ENCODE measurements around the gene IGFL2.
"Not testable (repeated sequence)": the region's sequence is repeated elsewhere in the genome, so short reads cannot be mapped to it uniquely, and the experiment has no call there.

The IGFL2 gene

DNA sequence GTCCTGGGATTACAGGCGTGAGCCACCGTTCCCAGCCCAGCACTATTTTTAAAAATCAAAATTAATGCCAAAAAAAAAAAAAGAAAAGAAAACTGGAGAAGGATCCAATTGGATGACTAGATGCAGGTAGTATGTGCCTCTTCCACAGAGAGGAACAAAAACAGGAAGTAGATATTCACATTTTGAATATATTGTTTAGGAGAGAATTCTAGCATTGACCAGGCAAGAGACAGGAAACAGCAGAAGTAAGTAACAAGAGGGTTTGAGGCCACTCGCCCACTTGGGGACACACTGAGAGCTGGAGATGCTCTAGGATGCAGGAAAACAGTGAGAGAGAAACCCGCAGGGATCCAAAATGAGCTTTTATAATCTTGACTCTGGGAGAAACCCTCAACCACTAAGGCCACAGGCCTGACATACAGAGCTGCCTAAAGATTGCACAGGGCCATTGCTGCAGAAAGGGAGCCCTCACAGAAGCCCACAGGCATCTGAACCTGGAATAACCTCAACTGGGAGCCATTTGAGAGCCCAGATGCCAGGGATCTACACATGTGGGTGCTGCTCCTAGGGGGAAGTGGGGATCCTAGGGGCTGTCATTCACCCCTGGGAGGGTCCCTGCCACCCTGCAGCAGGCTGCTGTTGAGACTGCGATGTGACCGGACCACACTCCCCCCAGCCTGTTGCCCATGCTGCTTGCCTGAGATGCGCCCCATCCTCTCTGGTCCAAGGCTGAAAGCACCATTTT, 28.2 kb downstream of the IGFL2 start:
- intact Hi-C loops (cut with DNase I; ENCODE audit: low total_unique reads) = no loop called here
- Histone ChIP-seq H3K36me3 (no peaks in the 10 kb centered on the region), H3K4me3 (no peak overlapping the region), H3K4me1 (no peaks in the 10 kb centered on the region), H3K9me3 (no peaks in the 10 kb centered on the region), H3K27ac (no peak overlapping the region), H3K27me3 (peaks cover 0 to 13% of the 10 kb centered on the region in 2 donors)
- DNase-seq = peak in 1 of 2 donors; percentile 46
- TF ChIP-seq, protein P1, sequence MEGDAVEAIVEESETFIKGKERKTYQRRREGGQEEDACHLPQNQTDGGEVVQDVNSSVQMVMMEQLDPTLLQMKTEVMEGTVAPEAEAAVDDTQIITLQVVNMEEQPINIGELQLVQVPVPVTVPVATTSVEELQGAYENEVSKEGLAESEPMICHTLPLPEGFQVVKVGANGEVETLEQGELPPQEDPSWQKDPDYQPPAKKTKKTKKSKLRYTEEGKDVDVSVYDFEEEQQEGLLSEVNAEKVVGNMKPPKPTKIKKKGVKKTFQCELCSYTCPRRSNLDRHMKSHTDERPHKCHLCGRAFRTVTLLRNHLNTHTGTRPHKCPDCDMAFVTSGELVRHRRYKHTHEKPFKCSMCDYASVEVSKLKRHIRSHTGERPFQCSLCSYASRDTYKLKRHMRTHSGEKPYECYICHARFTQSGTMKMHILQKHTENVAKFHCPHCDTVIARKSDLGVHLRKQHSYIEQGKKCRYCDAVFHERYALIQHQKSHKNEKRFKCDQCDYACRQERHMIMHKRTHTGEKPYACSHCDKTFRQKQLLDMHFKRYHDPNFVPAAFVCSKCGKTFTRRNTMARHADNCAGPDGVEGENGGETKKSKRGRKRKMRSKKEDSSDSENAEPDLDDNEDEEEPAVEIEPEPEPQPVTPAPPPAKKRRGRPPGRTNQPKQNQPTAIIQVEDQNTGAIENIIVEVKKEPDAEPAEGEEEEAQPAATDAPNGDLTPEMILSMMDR (IDR thresholded peaks at IDR 0.05) = no peak

DNA sequence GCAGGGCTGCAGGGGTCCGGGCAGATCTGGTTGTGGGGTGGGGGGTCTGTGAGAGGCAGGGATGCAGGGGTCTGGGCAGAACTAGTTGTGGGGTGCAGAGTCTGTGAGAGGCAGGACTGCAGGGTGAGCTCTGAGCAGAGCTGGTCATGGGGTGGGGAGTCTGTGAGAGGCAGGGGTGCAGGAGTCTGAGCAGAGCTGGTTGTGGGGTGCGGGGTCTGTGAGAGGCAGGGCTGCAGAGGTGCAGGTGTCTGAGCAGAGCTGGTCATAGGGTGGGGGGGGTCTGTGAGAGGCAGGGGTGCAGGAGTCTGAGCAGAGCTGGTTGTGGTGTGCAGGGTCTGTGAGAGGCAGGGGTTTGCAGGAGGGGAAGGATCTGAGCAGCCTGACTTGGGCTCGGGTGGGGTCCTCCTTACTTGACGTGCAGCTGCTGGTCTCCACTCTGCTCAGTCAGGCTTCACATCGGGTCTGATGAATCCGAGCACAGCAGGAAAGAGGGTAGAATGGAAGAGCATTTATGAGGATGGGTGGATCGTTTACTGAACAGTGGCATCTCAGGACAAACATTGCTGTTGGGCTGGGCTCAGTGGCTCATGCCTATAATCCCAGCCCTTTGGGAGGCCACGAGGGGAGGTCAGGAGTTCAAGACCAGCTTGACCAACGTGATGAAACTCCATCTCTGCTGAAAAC, 31.2 kb downstream of the IGFL2 start:
- Histone ChIP-seq H3K36me3 (no peaks in the 10 kb centered on the region), H3K27me3 (peaks cover 0 to 9% of the 10 kb centered on the region in 2 donors), H3K27ac (no peak overlapping the region), H3K4me3 (no peak overlapping the region), H3K4me1 (no peaks in the 10 kb centered on the region), H3K9me3 (no peaks in the 10 kb centered on the region)
- peak in 1 of 2 donors; percentile 20 for DNase-seq
- intact Hi-C loops (cut with DNase I; ENCODE audit: low total_unique reads) = no loop called here
- TF ChIP-seq, protein P1 (IDR thresholded peaks at IDR 0.05) = no peak

DNA sequence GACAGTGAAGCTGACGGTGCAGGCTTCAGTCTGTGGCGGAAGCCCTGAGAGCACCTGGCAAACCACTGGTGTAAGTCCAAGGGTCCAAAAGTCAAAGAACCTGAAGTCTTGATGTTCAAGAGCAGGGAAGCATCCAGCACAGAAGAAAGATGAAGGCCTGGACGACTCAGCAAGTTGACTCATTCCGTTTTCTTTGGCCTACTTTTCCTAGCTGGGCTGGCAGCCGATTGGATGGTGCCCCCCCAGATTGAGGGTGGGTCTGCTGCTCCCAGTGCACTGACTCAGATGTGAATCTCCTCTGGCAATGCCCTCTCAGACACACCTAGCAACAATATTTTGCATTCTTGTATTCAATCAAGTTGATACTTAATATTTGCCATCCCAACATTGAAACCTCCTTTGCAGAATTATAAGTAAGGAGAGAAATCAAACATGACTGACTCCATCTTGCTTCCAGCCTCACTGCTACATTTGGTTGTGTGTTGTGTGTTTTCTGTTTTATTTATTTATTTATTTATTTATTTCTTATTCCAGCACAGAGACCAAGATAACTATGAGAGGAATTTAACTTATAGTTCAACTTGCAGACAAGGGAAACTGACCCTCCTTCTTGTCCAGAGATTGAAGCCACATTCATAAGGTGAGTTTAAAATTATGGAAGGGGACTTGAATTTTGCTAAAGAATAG, 32.8 kb downstream of the IGFL2 start:
- no peaks in the 10 kb centered on the region for H3K9me3 ChIP-seq
- intact Hi-C loops (cut with DNase I; ENCODE audit: low total_unique reads) = no loop called here

DNA sequence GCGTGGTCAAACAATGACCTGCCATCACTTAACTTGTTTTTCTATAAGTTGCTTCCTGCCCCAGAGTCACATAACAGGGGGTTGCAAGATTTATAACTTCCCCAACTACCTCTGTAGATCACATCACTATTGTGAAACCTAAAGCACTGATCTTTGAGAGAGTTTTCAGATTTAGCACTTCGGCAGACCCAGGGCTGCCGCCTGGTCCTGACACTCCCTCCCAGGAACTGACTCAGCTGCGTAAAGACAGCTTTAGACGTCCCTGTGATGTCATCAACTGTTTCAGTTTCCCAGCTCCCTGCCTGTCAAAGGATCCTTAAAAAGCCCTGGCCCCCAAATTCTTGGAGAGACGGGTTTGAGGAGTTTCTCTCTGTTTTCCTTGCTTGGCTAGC, 33.3 kb downstream of the IGFL2 start:
- Histone ChIP-seq H3K27ac (no peak overlapping the region), H3K4me1 (no peaks in the 10 kb centered on the region), H3K27me3 (peaks cover 0 to 12% of the 10 kb centered on the region in 2 donors), H3K9me3 (no peaks in the 10 kb centered on the region), H3K36me3 (no peaks in the 10 kb centered on the region), H3K4me3 (no peak overlapping the region)
- DNase-seq = peak in 1 of 2 donors; percentile 31
- TF ChIP-seq, protein P1 (IDR thresholded peaks at IDR 0.05) = no peak
- intact Hi-C loops (cut with DNase I; ENCODE audit: low total_unique reads) = no loop called here

More for the DNA sequence above, 32.8 kb downstream of the IGFL2 start:
- peak in 1 of 2 donors; percentile 27 for DNase-seq
- H3K4me3 ChIP-seq = no peak overlapping the region
- H3K27me3 ChIP-seq = peaks cover 0 to 7% of the 10 kb centered on the region in 2 donors
- TF ChIP-seq, protein P1 (IDR thresholded peaks at IDR 0.05) = no peak
- H3K36me3 ChIP-seq = no peaks in the 10 kb centered on the region
- H3K4me1 ChIP-seq = no peaks in the 10 kb centered on the region
- no peak overlapping the region for H3K27ac ChIP-seq

DNA sequence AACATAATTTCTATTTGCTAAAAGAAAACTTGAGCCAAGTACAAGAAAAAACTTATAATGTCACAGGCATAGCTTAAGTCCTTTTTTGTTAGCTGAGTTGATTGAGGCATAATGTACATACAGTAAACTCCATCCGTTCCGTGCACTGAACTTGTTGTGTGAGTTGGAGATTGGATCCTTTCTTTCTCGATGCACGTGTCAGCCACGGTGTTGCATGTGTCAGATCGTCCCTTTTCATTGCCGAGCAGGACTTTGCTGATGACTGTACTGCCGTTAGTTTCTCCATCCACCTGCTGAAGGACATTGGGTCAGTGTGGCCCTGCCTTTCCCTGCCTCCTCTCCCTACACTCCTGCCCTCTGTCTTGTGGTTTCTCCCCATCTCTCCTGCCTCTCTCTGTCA, 34.4 kb downstream of the IGFL2 start:
- no peaks in the 10 kb centered on the region for H3K36me3 ChIP-seq
- H3K9me3 ChIP-seq = no peaks in the 10 kb centered on the region

DNA sequence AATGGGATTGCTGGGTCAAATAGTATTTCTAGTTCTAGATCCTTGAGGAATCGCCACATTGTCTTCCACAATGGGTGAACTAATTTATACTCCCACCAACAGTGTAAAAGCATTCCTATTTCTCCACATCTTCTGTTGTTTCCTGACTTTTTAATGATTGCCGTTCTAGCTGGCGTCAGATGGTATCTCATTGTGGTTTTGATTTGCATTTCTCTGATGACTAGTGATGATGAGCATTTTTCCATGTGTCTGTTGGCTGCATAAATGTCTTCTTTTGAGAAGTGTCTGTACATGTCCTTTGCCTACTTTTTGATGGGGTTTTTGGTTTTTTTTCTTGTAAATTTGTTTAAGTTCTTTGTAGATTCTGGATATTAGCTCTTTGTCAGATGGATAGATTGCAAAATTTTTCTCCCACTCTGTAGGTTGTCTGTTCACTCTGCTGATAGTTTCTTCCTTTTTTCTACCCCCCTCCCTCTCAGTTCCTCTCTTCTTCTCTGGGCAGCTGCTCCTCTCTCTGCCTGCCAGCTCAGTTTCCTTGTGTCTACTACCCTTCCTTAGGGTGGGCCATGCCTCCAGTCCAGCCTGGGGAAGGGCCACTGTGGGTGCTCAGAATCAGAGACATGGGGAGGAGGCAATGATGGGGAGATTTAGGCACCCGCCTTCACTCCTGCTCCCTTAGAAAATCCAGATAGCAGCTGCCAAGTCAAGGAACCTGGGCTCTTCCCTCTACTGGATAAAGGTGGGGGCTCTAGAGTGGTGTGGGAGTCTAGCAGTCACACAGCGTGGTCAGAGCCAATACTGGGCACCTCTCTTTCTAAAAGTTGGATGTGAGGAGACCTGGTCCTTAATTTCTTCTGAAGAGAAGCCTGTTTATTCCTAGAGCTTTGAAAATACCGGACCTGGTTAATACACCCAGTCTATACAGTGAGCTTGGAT, 37.0 kb downstream of the IGFL2 start:
- intact Hi-C loops (cut with DNase I; ENCODE audit: low total_unique reads) = loop anchor here (5.0 kb wide), 1 partner anchor 108 kb away; no protein-coding TSS in a partner anchor
- peak in 1 of 2 donors; percentile 43 for DNase-seq

More for the DNA sequence above, 34.4 kb downstream of the IGFL2 start:
- peak in 1 of 2 donors; percentile 24 for DNase-seq
- TF ChIP-seq, protein P1 (IDR thresholded peaks at IDR 0.05) = no peak
- intact Hi-C loops (cut with DNase I; ENCODE audit: low total_unique reads) = no loop called here
- Histone ChIP-seq H3K27me3 (peaks cover 0 to 9% of the 10 kb centered on the region in 2 donors), H3K4me1 (no peaks in the 10 kb centered on the region), H3K4me3 (no peak overlapping the region), H3K27ac (no peak overlapping the region)

More for the DNA sequence above, 37.0 kb downstream of the IGFL2 start:
- peaks cover 0 to 26% of the 10 kb centered on the region in 2 donors for H3K27me3 ChIP-seq
- H3K36me3 ChIP-seq, H3K9me3 ChIP-seq, H3K4me3 ChIP-seq, H3K27ac ChIP-seq, H3K4me1 ChIP-seq: not testable (repeated sequence)

All from tibial artery (tissue), 4 donors.